Right lobe of liver (tissue), 4 donors: ENCODE results near the gene HYOU1.

Experiments
- CTCF ChIP-seq, 4 donors: fragments of 200-600 bp in 3 of 4; fragments of 450-650 bp in 1 of 4; IDR thresholded peaks; one replicate each; pipeline versions ENCODE4 v1.5.1 to v1.8.0; 2016 to 2022; ENCODE audit warnings: antibody characterized with exemption in 4 of 4, mild to moderate bottlenecking in 2 of 4
- POLR2A ChIP-seq: fragments of 450-650 bp; IDR thresholded peaks from one replicate; pipeline ENCODE4 v1.6.1; 2017; ENCODE audit warnings: antibody characterized with exemption, mild to moderate bottlenecking
- donor health status: DM: no; HTN: no; CAD: no.
- donor health status: DM: no; HTN: no; CAD: no.
- donor health status: DM: no; HTN: yes; CAD: no.

- TF ChIP-seq CTCF (IDR thresholded peaks at IDR 0.05) (peak in 3 of 4 donors; percentile 16 to 24 (median 24)), POLR2A (peak; percentile 92)
These were observed at the start of gene HYOU1 for GRCh38 chr11:119057000-119057769.
